ENCODE measurements around the gene GOT1. TPM values are rescaled to one million over a fixed set of nuclear protein-coding genes. Genes with fewer than 3 reads are reported as not detected.

GOT1 gene
- total RNA-seq, 1 donor from 2014 or later, result 50.9 TPM

GRCh38 chr10:99433378-99434020 lies 3.1 kb upstream of the GOT1 start:
- TF ChIP-seq CTCF (conservative IDR thresholded peaks at IDR 0.05), result no peak
- Mint-ChIP-seq H3K4me1 (ENCODE audit: unreplicated experiment) (peaks cover 29% of the 10 kb centered on the region), H3K27ac (no peak overlapping the region), H3K27me3 (no peaks in the 10 kb centered on the region), H3K4me3 (peak overlapping the region; percentile 62), H3K36me3 (peaks cover 3% of the 10 kb centered on the region), H3K9me3 (no peaks in the 10 kb centered on the region)
- DNase-seq (ENCODE audit: extremely low spot score, unreplicated experiment), result no peak

- Mint-ChIP-seq H3K4me1 (ENCODE audit: unreplicated experiment) (peaks cover 29% of the 10 kb centered on the region), H3K27me3 (no peaks in the 10 kb centered on the region), H3K27ac (no peak overlapping the region), H3K4me3 (peak overlapping the region; percentile 100), H3K9me3 (no peaks in the 10 kb centered on the region), H3K36me3 (peaks cover 3% of the 10 kb centered on the region)
- DNase-seq (ENCODE audit: extremely low spot score, unreplicated experiment), result no peak
- TF ChIP-seq CTCF (conservative IDR thresholded peaks at IDR 0.05), result no peak
Observed at GRCh38 chr10:99432881-99433280, 2.5 kb upstream of the GOT1 start.

- TF ChIP-seq CTCF (conservative IDR thresholded peaks at IDR 0.05), result no peak
- DNase-seq (ENCODE audit: extremely low spot score, unreplicated experiment), result no peak
- H3K27ac Mint-ChIP-seq, result peak overlapping the region; percentile 78
- H3K4me3 Mint-ChIP-seq, result peak overlapping the region; percentile 100
- no peaks in the 10 kb centered on the region for H3K27me3 Mint-ChIP-seq
- H3K9me3 Mint-ChIP-seq, result no peaks in the 10 kb centered on the region
- peaks cover 29% of the 10 kb centered on the region for H3K4me1 Mint-ChIP-seq (ENCODE audit: unreplicated experiment)
- H3K36me3 Mint-ChIP-seq, result peaks cover 3% of the 10 kb centered on the region
Observed at GRCh38 chr10:99432047-99432446, 1.6 kb upstream of the GOT1 start.

- no peak for DNase-seq (ENCODE audit: extremely low spot score, unreplicated experiment)
- H3K27ac Mint-ChIP-seq, result peak overlapping the region; percentile 97
- H3K27me3 Mint-ChIP-seq, result no peaks in the 10 kb centered on the region
- no peak for TF ChIP-seq CTCF (conservative IDR thresholded peaks at IDR 0.05)
- H3K36me3 Mint-ChIP-seq, result peaks cover 7% of the 10 kb centered on the region
- peak overlapping the region; percentile 100 for H3K4me3 Mint-ChIP-seq
- no peaks in the 10 kb centered on the region for H3K9me3 Mint-ChIP-seq
- peaks cover 29% of the 10 kb centered on the region for H3K4me1 Mint-ChIP-seq (ENCODE audit: unreplicated experiment)
Observed at GRCh38 chr10:99431190-99431760, 851 bp upstream of the GOT1 start.

- Mint-ChIP-seq H3K36me3 (peaks cover 10% of the 10 kb centered on the region), H3K27me3 (no peaks in the 10 kb centered on the region), H3K27ac (peak overlapping the region; percentile 97), H3K9me3 (no peaks in the 10 kb centered on the region), H3K4me1 (ENCODE audit: unreplicated experiment) (peaks cover 29% of the 10 kb centered on the region), H3K4me3 (peak overlapping the region; percentile 100)
- DNase-seq (ENCODE audit: extremely low spot score, unreplicated experiment), result no peak
- TF ChIP-seq CTCF (conservative IDR thresholded peaks at IDR 0.05), result no peak
Observed at GRCh38 chr10:99430116-99430450, 341 bp downstream of the GOT1 start.

Data from type B pancreatic cell (in vitro differentiated cells).